Measurements from ENCODE around the gene TP53INP2. TPM values are rescaled to one million over a fixed set of nuclear protein-coding genes. Genes with fewer than 3 reads are reported as not detected.
A peak's percentile ranks its signal among the peaks of the same experiment; 100 is the strongest.

The TP53INP2 gene
- total and polyA plus RNA-seq, 2 of the 13 experiments (the other 11 are each of a cell fraction or from before 2014, with no cell fraction given) = 5.2 to 18.8 TPM

- TF ChIP-seq, protein P1, sequence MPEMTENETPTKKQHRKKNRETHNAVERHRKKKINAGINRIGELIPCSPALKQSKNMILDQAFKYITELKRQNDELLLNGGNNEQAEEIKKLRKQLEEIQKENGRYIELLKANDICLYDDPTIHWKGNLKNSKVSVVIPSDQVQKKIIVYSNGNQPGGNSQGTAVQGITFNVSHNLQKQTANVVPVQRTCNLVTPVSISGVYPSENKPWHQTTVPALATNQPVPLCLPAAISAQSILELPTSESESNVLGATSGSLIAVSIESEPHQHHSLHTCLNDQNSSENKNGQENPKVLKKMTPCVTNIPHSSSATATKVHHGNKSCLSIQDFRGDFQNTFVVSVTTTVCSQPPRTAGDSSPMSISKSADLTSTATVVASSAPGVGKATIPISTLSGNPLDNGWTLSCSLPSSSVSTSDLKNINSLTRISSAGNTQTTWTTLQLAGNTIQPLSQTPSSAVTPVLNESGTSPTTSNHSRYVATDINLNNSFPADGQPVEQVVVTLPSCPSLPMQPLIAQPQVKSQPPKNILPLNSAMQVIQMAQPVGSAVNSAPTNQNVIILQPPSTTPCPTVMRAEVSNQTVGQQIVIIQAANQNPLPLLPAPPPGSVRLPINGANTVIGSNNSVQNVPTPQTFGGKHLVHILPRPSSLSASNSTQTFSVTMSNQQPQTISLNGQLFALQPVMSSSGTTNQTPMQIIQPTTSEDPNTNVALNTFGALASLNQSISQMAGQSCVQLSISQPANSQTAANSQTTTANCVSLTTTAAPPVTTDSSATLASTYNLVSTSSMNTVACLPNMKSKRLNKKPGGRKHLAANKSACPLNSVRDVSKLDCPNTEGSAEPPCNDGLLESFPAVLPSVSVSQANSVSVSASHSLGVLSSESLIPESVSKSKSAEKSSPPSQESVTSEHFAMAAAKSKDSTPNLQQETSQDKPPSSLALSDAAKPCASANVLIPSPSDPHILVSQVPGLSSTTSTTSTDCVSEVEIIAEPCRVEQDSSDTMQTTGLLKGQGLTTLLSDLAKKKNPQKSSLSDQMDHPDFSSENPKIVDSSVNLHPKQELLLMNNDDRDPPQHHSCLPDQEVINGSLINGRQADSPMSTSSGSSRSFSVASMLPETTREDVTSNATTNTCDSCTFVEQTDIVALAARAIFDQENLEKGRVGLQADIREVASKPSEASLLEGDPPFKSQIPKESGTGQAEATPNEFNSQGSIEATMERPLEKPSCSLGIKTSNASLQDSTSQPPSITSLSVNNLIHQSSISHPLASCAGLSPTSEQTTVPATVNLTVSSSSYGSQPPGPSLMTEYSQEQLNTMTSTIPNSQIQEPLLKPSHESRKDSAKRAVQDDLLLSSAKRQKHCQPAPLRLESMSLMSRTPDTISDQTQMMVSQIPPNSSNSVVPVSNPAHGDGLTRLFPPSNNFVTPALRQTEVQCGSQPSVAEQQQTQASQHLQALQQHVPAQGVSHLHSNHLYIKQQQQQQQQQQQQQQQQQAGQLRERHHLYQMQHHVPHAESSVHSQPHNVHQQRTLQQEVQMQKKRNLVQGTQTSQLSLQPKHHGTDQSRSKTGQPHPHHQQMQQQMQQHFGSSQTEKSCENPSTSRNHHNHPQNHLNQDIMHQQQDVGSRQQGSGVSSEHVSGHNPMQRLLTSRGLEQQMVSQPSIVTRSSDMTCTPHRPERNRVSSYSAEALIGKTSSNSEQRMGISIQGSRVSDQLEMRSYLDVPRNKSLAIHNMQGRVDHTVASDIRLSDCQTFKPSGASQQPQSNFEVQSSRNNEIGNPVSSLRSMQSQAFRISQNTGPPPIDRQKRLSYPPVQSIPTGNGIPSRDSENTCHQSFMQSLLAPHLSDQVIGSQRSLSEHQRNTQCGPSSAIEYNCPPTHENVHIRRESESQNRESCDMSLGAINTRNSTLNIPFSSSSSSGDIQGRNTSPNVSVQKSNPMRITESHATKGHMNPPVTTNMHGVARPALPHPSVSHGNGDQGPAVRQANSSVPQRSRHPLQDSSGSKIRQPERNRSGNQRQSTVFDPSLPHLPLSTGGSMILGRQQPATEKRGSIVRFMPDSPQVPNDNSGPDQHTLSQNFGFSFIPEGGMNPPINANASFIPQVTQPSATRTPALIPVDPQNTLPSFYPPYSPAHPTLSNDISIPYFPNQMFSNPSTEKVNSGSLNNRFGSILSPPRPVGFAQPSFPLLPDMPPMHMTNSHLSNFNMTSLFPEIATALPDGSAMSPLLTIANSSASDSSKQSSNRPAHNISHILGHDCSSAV (CRISPR knock-in tag; IDR thresholded peaks at IDR 0.05; ENCODE audit: borderline replicate concordance) = peak; percentile 69; the same call in 1 of the 2 replicates
- TF ChIP-seq, protein P2, sequence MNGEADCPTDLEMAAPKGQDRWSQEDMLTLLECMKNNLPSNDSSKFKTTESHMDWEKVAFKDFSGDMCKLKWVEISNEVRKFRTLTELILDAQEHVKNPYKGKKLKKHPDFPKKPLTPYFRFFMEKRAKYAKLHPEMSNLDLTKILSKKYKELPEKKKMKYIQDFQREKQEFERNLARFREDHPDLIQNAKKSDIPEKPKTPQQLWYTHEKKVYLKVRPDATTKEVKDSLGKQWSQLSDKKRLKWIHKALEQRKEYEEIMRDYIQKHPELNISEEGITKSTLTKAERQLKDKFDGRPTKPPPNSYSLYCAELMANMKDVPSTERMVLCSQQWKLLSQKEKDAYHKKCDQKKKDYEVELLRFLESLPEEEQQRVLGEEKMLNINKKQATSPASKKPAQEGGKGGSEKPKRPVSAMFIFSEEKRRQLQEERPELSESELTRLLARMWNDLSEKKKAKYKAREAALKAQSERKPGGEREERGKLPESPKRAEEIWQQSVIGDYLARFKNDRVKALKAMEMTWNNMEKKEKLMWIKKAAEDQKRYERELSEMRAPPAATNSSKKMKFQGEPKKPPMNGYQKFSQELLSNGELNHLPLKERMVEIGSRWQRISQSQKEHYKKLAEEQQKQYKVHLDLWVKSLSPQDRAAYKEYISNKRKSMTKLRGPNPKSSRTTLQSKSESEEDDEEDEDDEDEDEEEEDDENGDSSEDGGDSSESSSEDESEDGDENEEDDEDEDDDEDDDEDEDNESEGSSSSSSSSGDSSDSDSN (CRISPR knock-in tag; IDR thresholded peaks at IDR 0.05) = peak; percentile 85
- TF ChIP-seq, protein P3, sequence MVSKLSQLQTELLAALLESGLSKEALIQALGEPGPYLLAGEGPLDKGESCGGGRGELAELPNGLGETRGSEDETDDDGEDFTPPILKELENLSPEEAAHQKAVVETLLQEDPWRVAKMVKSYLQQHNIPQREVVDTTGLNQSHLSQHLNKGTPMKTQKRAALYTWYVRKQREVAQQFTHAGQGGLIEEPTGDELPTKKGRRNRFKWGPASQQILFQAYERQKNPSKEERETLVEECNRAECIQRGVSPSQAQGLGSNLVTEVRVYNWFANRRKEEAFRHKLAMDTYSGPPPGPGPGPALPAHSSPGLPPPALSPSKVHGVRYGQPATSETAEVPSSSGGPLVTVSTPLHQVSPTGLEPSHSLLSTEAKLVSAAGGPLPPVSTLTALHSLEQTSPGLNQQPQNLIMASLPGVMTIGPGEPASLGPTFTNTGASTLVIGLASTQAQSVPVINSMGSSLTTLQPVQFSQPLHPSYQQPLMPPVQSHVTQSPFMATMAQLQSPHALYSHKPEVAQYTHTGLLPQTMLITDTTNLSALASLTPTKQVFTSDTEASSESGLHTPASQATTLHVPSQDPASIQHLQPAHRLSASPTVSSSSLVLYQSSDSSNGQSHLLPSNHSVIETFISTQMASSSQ (IDR thresholded peaks at IDR 0.05; ENCODE audit: low read depth) = peak; percentile 5; the same call in 1 of the 2 replicates
- TF ChIP-seq, protein P3 (CRISPR knock-in tag; IDR thresholded peaks at IDR 0.05; ENCODE audit: borderline replicate concordance) = peak; percentile 49; the same call in 1 of the 2 replicates
- TF ChIP-seq ZNF12 (CRISPR knock-in tag; IDR thresholded peaks at IDR 0.05) (peak; percentile 64; the same call in 1 of the 2 replicates), ZNF546 (CRISPR knock-in tag; conservative IDR thresholded peaks at IDR 0.05) (peak; percentile 84), ISX (CRISPR knock-in tag; conservative IDR thresholded peaks at IDR 0.05) (peak; percentile 79)
- TF ChIP-seq, protein P4, sequence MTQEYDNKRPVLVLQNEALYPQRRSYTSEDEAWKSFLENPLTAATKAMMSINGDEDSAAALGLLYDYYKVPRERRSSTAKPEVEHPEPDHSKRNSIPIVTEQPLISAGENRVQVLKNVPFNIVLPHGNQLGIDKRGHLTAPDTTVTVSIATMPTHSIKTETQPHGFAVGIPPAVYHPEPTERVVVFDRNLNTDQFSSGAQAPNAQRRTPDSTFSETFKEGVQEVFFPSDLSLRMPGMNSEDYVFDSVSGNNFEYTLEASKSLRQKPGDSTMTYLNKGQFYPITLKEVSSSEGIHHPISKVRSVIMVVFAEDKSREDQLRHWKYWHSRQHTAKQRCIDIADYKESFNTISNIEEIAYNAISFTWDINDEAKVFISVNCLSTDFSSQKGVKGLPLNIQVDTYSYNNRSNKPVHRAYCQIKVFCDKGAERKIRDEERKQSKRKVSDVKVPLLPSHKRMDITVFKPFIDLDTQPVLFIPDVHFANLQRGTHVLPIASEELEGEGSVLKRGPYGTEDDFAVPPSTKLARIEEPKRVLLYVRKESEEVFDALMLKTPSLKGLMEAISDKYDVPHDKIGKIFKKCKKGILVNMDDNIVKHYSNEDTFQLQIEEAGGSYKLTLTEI (CRISPR knock-in tag; conservative IDR thresholded peaks at IDR 0.05) = no peak
- TF ChIP-seq, protein P5, sequence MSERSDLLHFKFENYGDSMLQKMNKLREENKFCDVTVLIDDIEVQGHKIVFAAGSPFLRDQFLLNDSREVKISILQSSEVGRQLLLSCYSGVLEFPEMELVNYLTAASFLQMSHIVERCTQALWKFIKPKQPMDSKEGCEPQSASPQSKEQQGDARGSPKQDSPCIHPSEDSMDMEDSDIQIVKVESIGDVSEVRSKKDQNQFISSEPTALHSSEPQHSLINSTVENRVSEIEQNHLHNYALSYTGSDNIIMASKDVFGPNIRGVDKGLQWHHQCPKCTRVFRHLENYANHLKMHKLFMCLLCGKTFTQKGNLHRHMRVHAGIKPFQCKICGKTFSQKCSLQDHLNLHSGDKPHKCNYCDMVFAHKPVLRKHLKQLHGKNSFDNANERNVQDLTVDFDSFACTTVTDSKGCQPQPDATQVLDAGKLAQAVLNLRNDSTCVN (CRISPR knock-in tag; IDR thresholded peaks at IDR 0.05; ENCODE audit: borderline replicate concordance) = peak; percentile 71; the same call in 1 of the 2 replicates
These were observed 27.3 kb upstream of the TP53INP2 start, which contains the start of gene PIGU (continued) for GRCh38 chr20:34676642-34677373.
